Neuron (in vitro differentiated cells): Measurements from ENCODE around the gene KLHDC7A.

Source experiments
- H2AFZ ChIP-seq: one replicate; pipeline ENCODE4 v1.6.1; 2013; ENCODE audit warnings: low read depth, mild to moderate bottlenecking, inconsistent platforms, low read length, moderate library complexity
- H3K27me3 ChIP-seq: one replicate; pipeline ENCODE4 v1.6.1; 2013; ENCODE audit warnings: low read length; ENCODE audit not compliant: insufficient read depth
- H3K36me3 ChIP-seq: one replicate; pipeline ENCODE4 v1.6.1; 2013; ENCODE audit warnings: low read length; ENCODE audit not compliant: insufficient read depth
- H3K4me1 ChIP-seq: one replicate; pipeline ENCODE4 v1.6.1; 2013; ENCODE audit warnings: low read length; ENCODE audit not compliant: insufficient read depth
- H3K4me3 ChIP-seq: 2 replicates; pipeline ENCODE4 v1.5.1; 2013; ENCODE audit warnings: mild to moderate bottlenecking, low read length, moderate library complexity
- H3K9me3 ChIP-seq: one replicate; pipeline ENCODE4 v1.6.1; 2013; ENCODE audit warnings: low read length

Gene KLHDC7A

GRCh38 chr1:18527921-18528320 lies 47.2 kb downstream of the KLHDC7A start:
- Histone ChIP-seq H3K36me3 (no peaks in the 10 kb centered on the region), H3K4me3 (no peak overlapping the region), H3K4me1 (no peaks in the 10 kb centered on the region), H3K27me3 (no peaks in the 10 kb centered on the region), H3K9me3 (no peaks in the 10 kb centered on the region), H2AFZ (no peak overlapping the region)

GRCh38 chr1:18528616-18529015 lies 47.9 kb downstream of the KLHDC7A start:
- no peak overlapping the region for H3K4me3 ChIP-seq
- no peaks in the 10 kb centered on the region for H3K9me3 ChIP-seq
- no peaks in the 10 kb centered on the region for H3K36me3 ChIP-seq
- H3K4me1 ChIP-seq, result no peaks in the 10 kb centered on the region
- H2AFZ ChIP-seq, result no peak overlapping the region
- no peaks in the 10 kb centered on the region for H3K27me3 ChIP-seq

GRCh38 chr1:18529714-18530113 lies 49.0 kb downstream of the KLHDC7A start:
- Histone ChIP-seq H3K4me3 (no peak overlapping the region), H2AFZ (no peak overlapping the region), H3K27me3 (no peaks in the 10 kb centered on the region), H3K9me3 (no peaks in the 10 kb centered on the region), H3K4me1 (no peaks in the 10 kb centered on the region), H3K36me3 (no peaks in the 10 kb centered on the region)

- no peak overlapping the region for H3K4me3 ChIP-seq
- H2AFZ ChIP-seq, result no peak overlapping the region
- H3K27me3 ChIP-seq, result no peaks in the 10 kb centered on the region
- H3K36me3 ChIP-seq, result no peaks in the 10 kb centered on the region
- no peaks in the 10 kb centered on the region for H3K4me1 ChIP-seq
- H3K9me3 ChIP-seq, result no peaks in the 10 kb centered on the region
These were observed 50.1 kb downstream of the KLHDC7A start for GRCh38 chr1:18530587-18531502.

GRCh38 chr1:18531503-18531845 lies 50.7 kb downstream of the KLHDC7A start:
- Histone ChIP-seq H3K27me3 (no peaks in the 10 kb centered on the region), H3K36me3 (no peaks in the 10 kb centered on the region), H2AFZ (no peak overlapping the region), H3K4me1 (no peaks in the 10 kb centered on the region), H3K4me3 (no peak overlapping the region), H3K9me3 (no peaks in the 10 kb centered on the region)

- Histone ChIP-seq H2AFZ (no peak overlapping the region), H3K27me3 (no peaks in the 10 kb centered on the region), H3K4me3 (no peak overlapping the region), H3K9me3 (no peaks in the 10 kb centered on the region), H3K36me3 (no peaks in the 10 kb centered on the region), H3K4me1 (no peaks in the 10 kb centered on the region)
These were observed 51.9 kb downstream of the KLHDC7A start for GRCh38 chr1:18532390-18533170.

GRCh38 chr1:18533259-18533658 lies 52.5 kb downstream of the KLHDC7A start:
- no peaks in the 10 kb centered on the region for H3K9me3 ChIP-seq
- H3K4me1 ChIP-seq, result no peaks in the 10 kb centered on the region
- no peaks in the 10 kb centered on the region for H3K27me3 ChIP-seq
- H2AFZ ChIP-seq, result no peak overlapping the region
- H3K4me3 ChIP-seq, result no peak overlapping the region
- H3K36me3 ChIP-seq, result no peaks in the 10 kb centered on the region

GRCh38 chr1:18534810-18535205 lies 54.1 kb downstream of the KLHDC7A start:
- Histone ChIP-seq H3K4me3 (no peak overlapping the region), H3K36me3 (no peaks in the 10 kb centered on the region), H3K9me3 (no peaks in the 10 kb centered on the region), H3K27me3 (no peaks in the 10 kb centered on the region), H3K4me1 (no peaks in the 10 kb centered on the region), H2AFZ (no peak overlapping the region)
